GM12872 (cell line): ENCODE data around the gene ATE1.

ENCODE experiments used
- TF ChIP-seq, protein P1 (sequence below): IDR thresholded peaks from 3 replicates; pipeline ENCODE4 v1.5.1; 2011; ENCODE audit warnings: low read depth, mild to moderate bottlenecking, low read length, moderate library complexity; ENCODE audit not compliant: insufficient read depth

ATE1 gene

GRCh38 chr10:121822724-121823123 lies 105.1 kb downstream of the ATE1 start:
- TF ChIP-seq, protein P1, sequence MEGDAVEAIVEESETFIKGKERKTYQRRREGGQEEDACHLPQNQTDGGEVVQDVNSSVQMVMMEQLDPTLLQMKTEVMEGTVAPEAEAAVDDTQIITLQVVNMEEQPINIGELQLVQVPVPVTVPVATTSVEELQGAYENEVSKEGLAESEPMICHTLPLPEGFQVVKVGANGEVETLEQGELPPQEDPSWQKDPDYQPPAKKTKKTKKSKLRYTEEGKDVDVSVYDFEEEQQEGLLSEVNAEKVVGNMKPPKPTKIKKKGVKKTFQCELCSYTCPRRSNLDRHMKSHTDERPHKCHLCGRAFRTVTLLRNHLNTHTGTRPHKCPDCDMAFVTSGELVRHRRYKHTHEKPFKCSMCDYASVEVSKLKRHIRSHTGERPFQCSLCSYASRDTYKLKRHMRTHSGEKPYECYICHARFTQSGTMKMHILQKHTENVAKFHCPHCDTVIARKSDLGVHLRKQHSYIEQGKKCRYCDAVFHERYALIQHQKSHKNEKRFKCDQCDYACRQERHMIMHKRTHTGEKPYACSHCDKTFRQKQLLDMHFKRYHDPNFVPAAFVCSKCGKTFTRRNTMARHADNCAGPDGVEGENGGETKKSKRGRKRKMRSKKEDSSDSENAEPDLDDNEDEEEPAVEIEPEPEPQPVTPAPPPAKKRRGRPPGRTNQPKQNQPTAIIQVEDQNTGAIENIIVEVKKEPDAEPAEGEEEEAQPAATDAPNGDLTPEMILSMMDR: no peak

DNA sequence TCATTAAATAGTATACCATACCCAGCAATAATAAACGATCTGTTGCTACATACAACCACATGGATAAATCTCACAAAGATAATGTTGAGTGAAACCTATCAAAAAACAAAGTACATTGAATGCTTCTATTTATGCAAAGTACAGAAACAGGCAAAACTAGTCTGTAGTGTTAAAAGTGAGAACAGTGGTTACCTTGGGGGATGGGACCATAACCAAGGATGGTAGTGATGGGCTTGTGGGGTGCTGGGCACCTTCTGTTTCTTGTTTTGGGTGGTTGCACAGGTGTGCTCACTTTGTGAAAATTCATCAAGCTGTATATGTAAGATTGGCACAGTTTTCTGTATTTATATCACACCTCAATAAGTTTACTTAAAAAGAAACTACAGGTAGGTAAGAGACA lies 105.7 kb downstream of the ATE1 start:
- TF ChIP-seq, protein P1: no peak

- TF ChIP-seq, protein P1: no peak
Measured at GRCh38 chr10:121819049-121819448, 108.8 kb downstream of the ATE1 start.

DNA sequence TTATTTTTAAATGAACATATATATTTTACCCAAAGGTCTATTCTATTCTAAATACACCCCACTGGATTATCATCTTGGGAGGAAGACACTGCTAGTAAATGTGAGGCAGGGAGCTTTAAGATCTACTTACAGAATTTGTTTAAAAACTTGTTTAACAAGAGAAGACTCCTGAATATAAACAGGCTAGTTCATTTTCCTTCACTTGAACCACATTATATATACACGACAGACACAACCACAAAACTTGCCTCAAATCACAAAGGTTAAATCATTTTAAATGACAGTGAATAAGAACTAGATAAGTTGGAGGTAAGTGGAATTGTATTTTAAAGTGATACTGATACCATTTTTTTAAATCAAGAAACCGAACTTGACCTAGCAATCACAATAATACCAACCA lies 109.2 kb downstream of the ATE1 start:
- TF ChIP-seq, protein P1: no peak

DNA sequence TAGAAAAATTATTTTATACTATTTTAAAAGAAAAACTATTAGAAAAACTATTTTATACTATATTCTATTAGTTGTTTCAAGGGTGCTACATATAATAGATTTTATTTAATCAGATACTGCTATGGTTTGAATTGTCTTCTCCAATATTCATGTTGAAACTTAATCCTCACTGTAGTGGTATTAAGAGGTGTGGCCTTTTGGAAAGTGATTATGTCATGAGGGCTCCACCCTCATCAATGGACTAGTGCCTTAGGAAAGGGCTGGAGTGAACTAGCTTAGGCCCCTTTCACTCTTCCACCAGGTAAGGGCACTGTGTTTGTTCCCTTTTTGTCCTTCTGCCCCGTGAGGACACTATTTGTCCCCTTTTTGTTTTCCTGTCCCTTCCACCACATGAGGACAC lies 111.6 kb downstream of the ATE1 start:
- TF ChIP-seq, protein P1: no peak

DNA sequence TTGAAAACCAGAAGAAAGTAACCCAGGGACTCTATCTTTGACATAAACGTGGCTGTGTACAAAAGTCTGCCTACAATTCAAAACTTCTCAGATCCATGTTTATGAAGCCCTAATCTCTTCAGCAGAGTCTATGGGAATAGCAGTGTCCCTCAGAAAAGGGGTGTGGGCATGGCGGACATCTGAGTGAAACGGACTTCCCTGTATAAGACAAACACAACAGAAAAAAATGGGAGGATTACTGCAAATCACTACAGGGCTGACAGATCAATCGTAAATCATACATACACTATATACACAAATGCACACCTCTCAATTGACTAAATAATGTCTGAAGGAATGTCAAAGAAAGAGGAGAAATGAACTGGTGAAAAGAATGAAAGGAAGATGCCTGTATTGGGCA lies 114.0 kb downstream of the ATE1 start:
- TF ChIP-seq, protein P1: no peak

DNA sequence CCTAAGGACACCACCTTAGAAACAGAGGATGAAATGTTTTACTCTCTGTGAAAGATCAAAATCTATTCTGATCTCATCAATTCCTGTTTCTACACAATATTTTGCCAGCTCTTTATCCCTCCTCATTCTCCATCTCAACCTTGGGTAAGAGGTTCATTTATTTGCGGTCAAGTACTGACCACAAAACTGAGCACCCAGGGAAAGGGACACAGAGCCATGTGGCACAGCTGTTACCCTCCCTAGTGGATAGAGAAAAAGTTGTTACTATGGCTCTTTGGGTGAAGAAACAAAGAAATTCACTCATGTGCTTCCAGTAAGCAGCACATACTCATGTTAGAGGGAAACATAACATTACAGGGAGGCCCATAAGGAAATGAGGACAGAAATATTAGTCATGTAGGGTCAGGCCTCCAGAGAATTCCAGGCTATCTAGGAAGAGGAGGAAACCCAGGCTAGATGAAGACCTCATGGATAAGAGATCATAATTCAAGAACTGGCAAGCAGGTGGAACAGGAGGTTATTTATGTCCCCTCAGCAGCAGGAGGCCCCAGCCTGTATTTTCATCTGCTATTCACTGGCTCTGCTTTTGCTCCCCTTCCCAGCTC lies 114.5 kb downstream of the ATE1 start:
- TF ChIP-seq, protein P1: no peak
